ENCODE measurements around the gene AKR1E2.

Gene AKR1E2

GRCh38 chr10:4836416-4836969, 10.5 kb downstream of the AKR1E2 start:
- no peak for TF ChIP-seq CTCF (IDR thresholded peaks at IDR 0.05; ENCODE audit: low read depth, low read length)
- in situ Hi-C loops (cut with HindIII; ENCODE audit: low sequenced_read_pairs): no loop called here
- H3K4me3 ChIP-seq (ENCODE audit: low read depth, low read length): no peak overlapping the region
- DNase-seq (ENCODE audit: low read depth, low spot score): no peak

- no peak overlapping the region for H3K4me3 ChIP-seq (ENCODE audit: low read depth, low read length)
- no peak for DNase-seq (ENCODE audit: low read depth, low spot score)
- in situ Hi-C loops (cut with HindIII; ENCODE audit: low sequenced_read_pairs): no loop called here
- TF ChIP-seq CTCF (IDR thresholded peaks at IDR 0.05; ENCODE audit: low read depth, low read length): no peak
Observed at GRCh38 chr10:4837551-4837950, 11.5 kb downstream of the AKR1E2 start.

- TF ChIP-seq CTCF (IDR thresholded peaks at IDR 0.05; ENCODE audit: low read depth, low read length): no peak
- no peak overlapping the region for H3K4me3 ChIP-seq (ENCODE audit: low read depth, low read length)
- DNase-seq (ENCODE audit: low read depth, low spot score): no peak
- in situ Hi-C loops (cut with HindIII; ENCODE audit: low sequenced_read_pairs): no loop called here
Observed at GRCh38 chr10:4838743-4839142, 12.7 kb downstream of the AKR1E2 start.

GRCh38 chr10:4839353-4839752, 13.3 kb downstream of the AKR1E2 start:
- TF ChIP-seq CTCF (IDR thresholded peaks at IDR 0.05; ENCODE audit: low read depth, low read length): no peak
- DNase-seq (ENCODE audit: low read depth, low spot score): no peak
- no peak overlapping the region for H3K4me3 ChIP-seq (ENCODE audit: low read depth, low read length)
- in situ Hi-C loops (cut with HindIII; ENCODE audit: low sequenced_read_pairs): no loop called here

- TF ChIP-seq CTCF (IDR thresholded peaks at IDR 0.05; ENCODE audit: low read depth, low read length): no peak
- no peak overlapping the region for H3K4me3 ChIP-seq (ENCODE audit: low read depth, low read length)
- in situ Hi-C loops (cut with HindIII; ENCODE audit: low sequenced_read_pairs): no loop called here
- no peak for DNase-seq (ENCODE audit: low read depth, low spot score)
Observed at GRCh38 chr10:4840151-4840550, 14.1 kb downstream of the AKR1E2 start.

- no peak overlapping the region for H3K4me3 ChIP-seq (ENCODE audit: low read depth, low read length)
- in situ Hi-C loops (cut with HindIII; ENCODE audit: low sequenced_read_pairs): no loop called here
- no peak for TF ChIP-seq CTCF (IDR thresholded peaks at IDR 0.05; ENCODE audit: low read depth, low read length)
- DNase-seq (ENCODE audit: low read depth, low spot score): no peak
Observed at GRCh38 chr10:4843525-4844180, 17.6 kb downstream of the AKR1E2 start.

Data from astrocyte of the spinal cord (primary cell).